8988T (cell line): ENCODE measurements around the gene RBPMS2.
"Not testable (repeated sequence)": the region's sequence is repeated elsewhere in the genome, so short reads cannot be mapped to it uniquely, and the experiment has no call there.

Source experiments
- DNase-seq: peaks from one replicate; pipeline ENCODE4 v3.0.0; 2011

The RBPMS2 gene

GRCh38 chr15:64749999-64750657 lies 25.3 kb downstream of the RBPMS2 start:
- no peak for DNase-seq

GRCh38 chr15:64749167-64749566 lies 26.2 kb downstream of the RBPMS2 start:
- DNase-seq: no peak

- DNase-seq: no peak
Observed at GRCh38 chr15:64748251-64748650, 27.1 kb downstream of the RBPMS2 start.

- DNase-seq: no peak
Observed at GRCh38 chr15:64747578-64747977, 27.8 kb downstream of the RBPMS2 start.

- no peak for DNase-seq
Observed at GRCh38 chr15:64746921-64747320, 28.5 kb downstream of the RBPMS2 start.

- DNase-seq: no peak
Observed at GRCh38 chr15:64746356-64746755, 29.0 kb downstream of the RBPMS2 start.

- DNase-seq: no peak
Observed at GRCh38 chr15:64743691-64744090, 31.7 kb downstream of the RBPMS2 start.

GRCh38 chr15:64742921-64743320 lies 32.5 kb downstream of the RBPMS2 start:
- DNase-seq: no peak

- no peak for DNase-seq
Observed at GRCh38 chr15:64742385-64742784, 33.0 kb downstream of the RBPMS2 start.

GRCh38 chr15:64741708-64742107 lies 33.7 kb downstream of the RBPMS2 start:
- not testable (repeated sequence) for DNase-seq

GRCh38 chr15:64740311-64741170 lies 34.8 kb downstream of the RBPMS2 start:
- peak; percentile 30 for DNase-seq

GRCh38 chr15:64739577-64740143 lies 35.7 kb downstream of the RBPMS2 start:
- DNase-seq: no peak

- DNase-seq: no peak
Observed at GRCh38 chr15:64739156-64739555, 36.2 kb downstream of the RBPMS2 start.

GRCh38 chr15:64738226-64739095 lies 36.9 kb downstream of the RBPMS2 start:
- DNase-seq: no peak

GRCh38 chr15:64732156-64732860 lies 43.1 kb downstream of the RBPMS2 start:
- DNase-seq: no peak

GRCh38 chr15:64731805-64732151 lies 43.6 kb downstream of the RBPMS2 start:
- no peak for DNase-seq

GRCh38 chr15:64731012-64731804 lies 44.2 kb downstream of the RBPMS2 start:
- DNase-seq: no peak

GRCh38 chr15:64730151-64730550 lies 45.2 kb downstream of the RBPMS2 start:
- DNase-seq: no peak

- no peak for DNase-seq
Observed at GRCh38 chr15:64720188-64720587, 55.2 kb downstream of the RBPMS2 start.

GRCh38 chr15:64717735-64718495 lies 57.5 kb downstream of the RBPMS2 start:
- DNase-seq: no peak

- no peak for DNase-seq
Observed at GRCh38 chr15:64717130-64717529, 58.3 kb downstream of the RBPMS2 start.
